Esophagus mucosa (tissue), 1 donor: ENCODE results near the gene SMAD5. TPM values are rescaled to one million over a fixed set of nuclear protein-coding genes. Genes with fewer than 3 reads are reported as not detected.

ENCODE experiments used
- ATAC-seq: fragments of 200-7000 bp; cut with Tn5 transposase; one replicate; pipeline ENCODE4 v1.9.1; 2020
- total RNA-seq: library from RNA; stranded (reverse); gene quantifications from one replicate; pipeline ENCODE4 v1.2.4, GENCODE V29; 2023
- donor health status: DM: yes; HTN: yes; CAD: no.

SMAD5 gene
- total RNA-seq, 1 donor from 2014 or later: 46.8 TPM

GRCh38 chr5:136226401-136226800 is 93.8 kb downstream of the SMAD5 start:
- ATAC-seq: no peak

DNA sequence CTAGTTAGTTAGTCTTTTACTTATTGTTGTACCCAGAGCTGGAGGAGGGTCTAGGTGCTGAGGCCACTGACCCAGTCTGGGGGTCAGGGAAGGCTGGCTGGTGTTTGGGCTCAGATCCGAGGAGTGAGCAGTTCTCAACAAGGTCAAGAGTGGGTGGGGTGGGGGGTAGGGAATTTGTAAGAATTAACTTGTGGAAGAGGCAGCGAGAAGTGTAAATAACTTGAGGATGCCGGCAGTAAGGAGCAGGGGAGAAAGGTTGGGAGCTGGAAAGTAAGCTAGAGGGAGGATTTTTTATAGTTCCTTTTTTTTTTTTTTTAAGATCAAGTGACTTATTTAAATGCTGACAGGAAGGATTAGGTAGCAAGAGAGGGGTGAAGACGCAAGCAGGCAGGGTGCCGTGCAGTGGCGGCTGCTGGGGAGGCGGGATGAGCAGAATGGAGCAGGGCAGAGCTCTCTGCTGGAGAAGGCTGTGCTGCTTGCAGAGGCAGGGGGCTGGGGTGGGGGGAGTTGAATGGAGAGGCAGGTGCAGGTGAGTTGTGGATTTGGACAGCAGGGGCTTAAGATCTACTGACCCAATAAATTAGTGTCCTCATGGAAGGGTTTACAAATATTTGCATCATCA is 95.6 kb downstream of the SMAD5 start:
- ATAC-seq: no peak

DNA sequence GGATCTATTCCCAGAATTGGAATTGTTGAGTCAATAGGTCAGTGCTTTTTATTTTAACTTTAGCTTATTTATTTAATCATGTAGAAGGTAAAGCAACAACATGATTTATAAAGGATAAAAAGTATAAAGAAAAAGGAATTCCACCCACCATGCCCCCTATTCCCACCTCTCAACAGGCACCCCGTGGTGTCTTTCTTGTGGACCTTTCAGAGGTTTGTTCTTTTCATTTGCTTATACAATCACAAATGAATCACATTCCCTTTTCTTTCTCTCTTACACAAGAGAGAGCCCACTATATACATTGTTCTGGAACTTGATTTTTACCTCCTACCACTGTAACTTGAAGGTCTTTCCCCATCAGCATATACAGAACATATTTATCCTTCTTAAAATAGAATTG is 97.5 kb downstream of the SMAD5 start:
- ATAC-seq: no peak

- ATAC-seq: no peak
Measured at GRCh38 chr5:136232316-136232715, 99.7 kb downstream of the SMAD5 start.

Other genes starting within 250 kb of the SMAD5 start
- gene IL9, start 237.0 kb upstream of the SMAD5 start, total RNA-seq: not detected
- not detected for gene LECT2, start 177.9 kb upstream of the SMAD5 start, total RNA-seq
- gene TGFBI, start 103.9 kb upstream of the SMAD5 start, total RNA-seq: 13.4 TPM
- gene SMIM32, start 60.3 kb downstream of the SMAD5 start, total RNA-seq: not detected
- gene TRPC7, start 232.7 kb downstream of the SMAD5 start, total RNA-seq: not detected